Fibroblast of skin of left quadriceps (primary cell): ENCODE data around the gene C16orf78.

Experiments
- DNase-seq, 2 experiments: peaks; one replicate each; pipeline ENCODE4 v3.0.0-alpha.2; 2013; ENCODE audit warnings: low read depth in 2 of 2

The C16orf78 gene

GRCh38 chr16:49382916-49383315 lies 9.3 kb downstream of the C16orf78 start:
- no peak for DNase-seq

GRCh38 chr16:49395021-49395420 lies 21.4 kb downstream of the C16orf78 start:
- no peak for DNase-seq

GRCh38 chr16:49396206-49396720 lies 22.7 kb downstream of the C16orf78 start:
- DNase-seq, result no peak

- DNase-seq, result no peak
These were observed 25.2 kb downstream of the C16orf78 start for GRCh38 chr16:49398761-49399160.

- DNase-seq, result no peak
These were observed 26.2 kb downstream of the C16orf78 start for GRCh38 chr16:49399594-49400364.

GRCh38 chr16:49400611-49401010 lies 27.0 kb downstream of the C16orf78 start:
- no peak for DNase-seq

- DNase-seq, result no peak
These were observed 31.5 kb downstream of the C16orf78 start for GRCh38 chr16:49405123-49405522.

GRCh38 chr16:49405530-49405929 lies 31.9 kb downstream of the C16orf78 start:
- DNase-seq, result no peak

- peak; percentile 31 to 37 for DNase-seq
These were observed 34.4 kb downstream of the C16orf78 start for GRCh38 chr16:49407873-49408550.

GRCh38 chr16:49409121-49409520 lies 35.5 kb downstream of the C16orf78 start:
- no peak for DNase-seq

- no peak for DNase-seq
These were observed 36.6 kb downstream of the C16orf78 start for GRCh38 chr16:49410226-49410625.

- no peak for DNase-seq
These were observed 37.7 kb downstream of the C16orf78 start for GRCh38 chr16:49411121-49411970.

- no peak for DNase-seq
These were observed 41.1 kb downstream of the C16orf78 start for GRCh38 chr16:49414671-49415070.

- no peak for DNase-seq
These were observed 41.5 kb downstream of the C16orf78 start for GRCh38 chr16:49415083-49415482.

- no peak for DNase-seq
These were observed 42.5 kb downstream of the C16orf78 start for GRCh38 chr16:49416001-49416675.

- no peak for DNase-seq
These were observed 43.8 kb downstream of the C16orf78 start for GRCh38 chr16:49417354-49417753.

GRCh38 chr16:49419006-49419405 lies 45.4 kb downstream of the C16orf78 start:
- DNase-seq, result no peak

- DNase-seq, result no peak
These were observed 46.3 kb downstream of the C16orf78 start for GRCh38 chr16:49419862-49420261.

GRCh38 chr16:49422896-49423295 lies 49.3 kb downstream of the C16orf78 start:
- no peak for DNase-seq

- DNase-seq, result no peak
These were observed 51.4 kb downstream of the C16orf78 start for GRCh38 chr16:49424961-49425360.

- DNase-seq, result no peak
These were observed 54.2 kb downstream of the C16orf78 start for GRCh38 chr16:49427771-49428170.

GRCh38 chr16:49428808-49429207 lies 55.2 kb downstream of the C16orf78 start:
- DNase-seq, result no peak
